Measurements from ENCODE around the gene KCNJ9.

GRCh38 chr1:160095382-160096105 is 14.2 kb downstream of the KCNJ9 start:
- TF ChIP-seq, protein P1, sequence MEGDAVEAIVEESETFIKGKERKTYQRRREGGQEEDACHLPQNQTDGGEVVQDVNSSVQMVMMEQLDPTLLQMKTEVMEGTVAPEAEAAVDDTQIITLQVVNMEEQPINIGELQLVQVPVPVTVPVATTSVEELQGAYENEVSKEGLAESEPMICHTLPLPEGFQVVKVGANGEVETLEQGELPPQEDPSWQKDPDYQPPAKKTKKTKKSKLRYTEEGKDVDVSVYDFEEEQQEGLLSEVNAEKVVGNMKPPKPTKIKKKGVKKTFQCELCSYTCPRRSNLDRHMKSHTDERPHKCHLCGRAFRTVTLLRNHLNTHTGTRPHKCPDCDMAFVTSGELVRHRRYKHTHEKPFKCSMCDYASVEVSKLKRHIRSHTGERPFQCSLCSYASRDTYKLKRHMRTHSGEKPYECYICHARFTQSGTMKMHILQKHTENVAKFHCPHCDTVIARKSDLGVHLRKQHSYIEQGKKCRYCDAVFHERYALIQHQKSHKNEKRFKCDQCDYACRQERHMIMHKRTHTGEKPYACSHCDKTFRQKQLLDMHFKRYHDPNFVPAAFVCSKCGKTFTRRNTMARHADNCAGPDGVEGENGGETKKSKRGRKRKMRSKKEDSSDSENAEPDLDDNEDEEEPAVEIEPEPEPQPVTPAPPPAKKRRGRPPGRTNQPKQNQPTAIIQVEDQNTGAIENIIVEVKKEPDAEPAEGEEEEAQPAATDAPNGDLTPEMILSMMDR (IDR thresholded peaks at IDR 0.05; ENCODE audit: low read depth, low read length, poor library complexity, severe bottlenecking), result no peak
- no peak for TF ChIP-seq EZH2phosphoT487 (IDR thresholded peaks at IDR 0.05; ENCODE audit: borderline replicate concordance, low read length)
